T-helper 9 cell (primary cell): ENCODE measurements around the gene GPR137C.

Experiments used
- DNase-seq: peaks from one replicate; pipeline ENCODE4 v3.0.0-alpha.2; 2020
- total RNA-seq, 2 donors: gene quantifications; one replicate each; lab custom pipeline; 2026; lab: John Stamatoyannopoulos, UW

Gene GPR137C, protein sequence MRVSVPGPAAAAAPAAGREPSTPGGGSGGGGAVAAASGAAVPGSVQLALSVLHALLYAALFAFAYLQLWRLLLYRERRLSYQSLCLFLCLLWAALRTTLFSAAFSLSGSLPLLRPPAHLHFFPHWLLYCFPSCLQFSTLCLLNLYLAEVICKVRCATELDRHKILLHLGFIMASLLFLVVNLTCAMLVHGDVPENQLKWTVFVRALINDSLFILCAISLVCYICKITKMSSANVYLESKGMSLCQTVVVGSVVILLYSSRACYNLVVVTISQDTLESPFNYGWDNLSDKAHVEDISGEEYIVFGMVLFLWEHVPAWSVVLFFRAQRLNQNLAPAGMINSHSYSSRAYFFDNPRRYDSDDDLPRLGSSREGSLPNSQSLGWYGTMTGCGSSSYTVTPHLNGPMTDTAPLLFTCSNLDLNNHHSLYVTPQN
- 0.21 to 0.24 reads per million in 2 donors for total RNA-seq

DNA sequence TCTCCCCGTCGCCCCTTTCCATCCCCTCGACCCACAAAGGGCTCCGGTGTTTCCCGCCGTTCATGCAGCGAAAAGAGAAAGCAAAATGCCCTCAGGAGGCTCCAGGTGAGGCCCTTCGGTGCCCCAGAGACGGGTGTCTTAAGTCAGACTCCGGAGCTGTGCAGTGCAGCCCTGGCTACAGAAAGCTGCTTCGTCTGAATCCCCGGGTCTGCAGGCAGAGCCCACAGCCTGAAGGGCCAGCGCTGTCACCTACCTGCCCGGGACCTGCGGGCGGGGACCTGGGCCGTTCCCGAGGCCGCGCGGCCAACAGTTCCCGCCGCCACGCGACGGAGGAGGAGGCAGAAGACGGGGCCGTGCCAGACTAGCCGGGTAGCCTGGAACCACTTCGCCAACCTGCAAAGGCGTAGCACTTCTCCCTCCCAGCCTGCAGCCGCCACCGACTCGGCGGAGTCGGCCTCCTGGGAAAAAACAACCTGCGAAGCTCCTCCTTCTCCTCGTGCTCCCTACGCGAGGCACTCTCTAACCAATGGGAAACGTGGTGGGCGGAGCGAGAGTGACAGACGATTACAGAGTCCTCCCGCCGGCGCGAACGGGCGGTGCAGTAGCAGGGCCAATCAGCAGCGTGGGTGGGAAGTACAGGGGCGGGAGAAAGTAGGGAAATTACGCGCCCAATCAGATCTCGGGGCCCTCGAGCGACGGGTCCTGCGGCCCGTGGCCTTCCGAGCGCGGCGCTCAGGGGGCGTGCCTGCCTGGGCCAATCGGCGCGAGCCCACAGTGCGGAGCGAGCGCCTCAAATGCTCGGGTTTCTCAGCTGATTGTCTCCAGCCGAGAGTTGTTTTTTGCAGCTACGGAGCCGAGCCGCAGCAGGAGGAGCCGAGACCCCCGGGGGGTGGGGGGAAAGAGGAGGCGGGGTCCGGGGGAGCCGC is at the start of gene GPR137C, which contains the start of gene TXNDC16:
TSS of gene GPR137C (plus strand) at position 774 of the 926 bp plus-strand sequence. CDS start 312 bp downstream, outside the sequence.
TSS of gene TXNDC16 (minus strand) at position 443 of the 926 bp plus-strand sequence. CDS start 8,948 bp downstream, outside the sequence.
- peak; percentile 99 for DNase-seq

DNA sequence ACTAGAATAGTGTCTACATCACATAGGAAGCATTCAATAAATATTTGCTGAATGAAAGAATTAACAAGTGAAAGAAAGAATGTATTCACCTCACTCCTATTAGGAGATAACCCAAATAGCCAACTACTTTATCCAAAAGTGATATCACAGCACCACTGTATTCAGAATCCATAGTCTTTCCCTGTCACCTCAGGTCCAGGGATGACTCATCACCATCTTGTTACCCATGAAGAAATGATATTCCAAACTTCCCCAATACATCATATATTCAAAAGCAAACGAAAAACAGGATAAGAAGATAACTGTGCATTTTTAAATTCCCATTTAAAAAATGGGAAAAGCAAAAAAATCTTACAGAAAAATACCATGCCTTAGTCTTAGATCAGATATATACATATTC is 39.4 kb upstream of the GPR137C start:
- DNase-seq: no peak

DNA sequence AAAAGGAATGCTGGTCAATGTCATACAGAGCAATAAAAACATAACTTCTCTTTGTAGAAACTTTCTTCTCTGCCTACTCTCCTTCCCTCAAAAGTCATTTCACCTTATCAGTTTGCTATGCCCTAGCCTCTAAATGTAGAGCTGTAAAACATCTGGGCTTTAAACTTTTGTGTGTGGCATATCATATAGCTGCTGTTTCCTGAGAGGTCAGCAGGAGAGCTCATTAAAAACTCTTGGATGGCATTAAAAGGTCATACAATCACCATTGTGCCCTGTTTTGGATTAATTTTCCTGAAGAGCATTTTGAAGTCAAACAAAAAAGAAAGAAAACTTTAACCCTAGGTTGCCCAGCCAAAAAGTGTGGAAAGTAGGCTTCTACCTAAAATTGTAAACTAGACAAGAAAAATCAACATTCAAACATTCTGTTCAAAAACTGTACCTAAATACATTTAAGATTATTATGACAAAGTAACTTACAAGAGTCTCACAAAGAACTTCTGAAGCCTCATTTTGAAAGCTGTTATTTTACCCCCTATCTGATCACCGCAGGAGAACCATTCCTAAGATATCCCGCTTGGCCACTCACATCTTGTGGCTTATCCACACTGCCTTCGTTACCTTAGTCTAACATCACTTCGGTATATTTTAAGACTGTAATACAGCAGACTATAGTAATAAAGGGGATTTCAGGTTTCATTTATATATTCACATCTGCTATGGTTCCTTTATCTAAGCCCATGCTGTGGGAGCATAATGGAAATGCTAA is 38.4 kb upstream of the GPR137C start:
- DNase-seq: no peak

DNA sequence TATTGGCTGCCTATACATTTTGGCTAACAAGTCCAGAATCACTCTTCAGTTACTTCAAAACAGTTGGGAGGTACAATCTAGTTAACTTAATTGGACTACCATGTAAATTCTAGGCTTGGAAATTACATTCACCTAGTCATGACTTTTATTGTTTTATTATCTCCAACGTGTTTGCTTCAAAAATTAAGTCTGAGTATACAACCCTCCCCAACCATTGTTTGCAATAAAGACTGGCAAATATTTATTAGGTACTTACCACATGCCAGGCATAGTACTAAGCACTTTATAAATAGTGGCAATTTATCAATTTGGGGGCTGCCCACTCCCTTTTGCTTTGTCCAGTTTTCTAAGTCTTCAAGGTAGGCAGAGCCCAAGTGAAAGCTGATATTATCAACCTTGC is 30.6 kb upstream of the GPR137C start:
- DNase-seq: no peak

DNA sequence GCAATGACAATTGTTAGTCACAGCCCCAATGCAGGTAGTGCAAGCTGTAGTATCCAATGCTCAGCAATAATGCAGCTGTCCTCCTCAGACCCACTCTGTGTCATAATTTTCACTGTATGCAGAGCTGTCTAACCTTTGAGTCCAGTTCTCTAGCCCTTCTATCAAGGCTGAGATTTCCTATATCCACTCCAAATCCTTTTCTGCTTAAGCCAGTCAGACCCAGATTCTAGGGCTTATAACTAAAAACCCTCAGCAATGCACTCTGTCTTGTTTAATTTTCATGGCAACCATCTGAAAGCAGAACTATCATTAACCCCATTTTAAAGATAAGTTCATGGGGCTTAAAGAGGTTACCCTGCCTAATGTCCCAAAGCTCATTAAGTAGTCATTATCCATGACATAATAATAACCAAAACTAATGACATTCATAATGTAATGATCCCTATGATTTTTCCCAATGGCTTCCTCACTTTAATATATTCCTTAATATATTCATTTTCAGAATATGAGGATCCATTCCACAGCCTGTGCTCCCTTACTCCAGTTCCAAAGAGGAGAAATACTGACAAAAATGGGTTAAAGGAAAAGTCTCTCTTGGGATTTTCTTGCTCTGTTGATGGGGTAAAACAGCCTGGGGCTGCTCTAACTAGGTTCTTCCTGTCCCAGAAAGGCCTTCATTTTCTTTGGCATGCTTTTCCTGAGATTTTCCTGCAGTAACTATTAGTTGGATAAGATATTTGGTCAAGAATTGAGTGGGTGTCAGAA is 29.9 kb upstream of the GPR137C start:
- DNase-seq: no peak

DNA sequence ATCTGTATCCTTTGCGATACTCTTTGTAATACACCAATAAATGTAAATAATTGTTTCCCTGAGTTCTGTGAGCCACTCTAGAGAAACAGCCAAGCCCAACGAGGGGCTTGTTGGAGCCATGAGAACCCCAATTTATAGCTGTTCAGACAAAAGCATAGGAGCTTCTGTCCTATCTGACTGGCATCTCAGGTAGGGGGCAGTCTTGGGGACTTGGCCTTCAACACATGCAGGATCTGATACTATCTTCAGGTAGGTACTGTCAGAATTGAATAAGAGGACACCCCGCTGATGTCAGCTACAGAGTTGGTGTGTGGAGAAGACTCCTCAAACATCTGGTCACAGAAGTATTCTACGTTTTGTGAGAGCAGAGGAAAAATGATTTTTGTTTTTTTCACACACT is 25.6 kb upstream of the GPR137C start:
- DNase-seq: no peak

DNA sequence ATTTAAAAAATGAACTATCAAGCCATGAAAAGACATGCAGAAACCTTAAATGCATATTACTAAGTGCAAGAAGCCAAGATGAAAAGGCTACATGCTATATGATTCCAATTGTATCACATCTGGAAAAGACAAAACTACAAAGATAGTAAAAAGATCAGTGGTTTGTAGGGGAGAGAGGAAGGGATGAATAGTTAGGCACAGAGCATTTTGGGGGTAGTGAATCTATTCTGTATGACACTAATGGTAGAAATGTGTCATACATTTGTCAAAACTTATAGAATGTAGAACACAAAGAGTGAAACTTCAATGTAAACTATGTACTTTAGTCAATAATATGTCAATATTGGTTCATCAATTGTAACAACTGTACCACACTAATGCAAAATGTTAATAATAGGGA is 21.2 kb upstream of the GPR137C start:
- no peak for DNase-seq

DNA sequence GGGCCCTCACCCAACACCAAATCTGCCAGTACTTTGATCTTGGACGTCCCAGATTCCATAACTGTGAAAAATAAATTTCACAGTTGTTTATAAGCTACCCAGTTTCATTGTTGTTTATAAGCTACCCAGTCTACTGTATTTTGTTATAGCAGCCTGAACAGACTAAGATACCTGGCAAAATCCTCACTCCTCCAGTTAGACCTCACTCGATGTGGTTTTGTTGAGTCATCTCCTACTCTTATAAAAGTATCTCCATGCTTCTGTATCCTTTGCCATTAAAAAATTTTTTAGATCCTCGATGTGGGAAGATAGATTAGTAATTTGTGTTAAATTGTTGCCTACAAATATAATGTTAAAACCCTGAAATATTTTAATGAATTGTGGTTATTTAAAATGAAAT is 16.4 kb upstream of the GPR137C start:
- DNase-seq: no peak

DNA sequence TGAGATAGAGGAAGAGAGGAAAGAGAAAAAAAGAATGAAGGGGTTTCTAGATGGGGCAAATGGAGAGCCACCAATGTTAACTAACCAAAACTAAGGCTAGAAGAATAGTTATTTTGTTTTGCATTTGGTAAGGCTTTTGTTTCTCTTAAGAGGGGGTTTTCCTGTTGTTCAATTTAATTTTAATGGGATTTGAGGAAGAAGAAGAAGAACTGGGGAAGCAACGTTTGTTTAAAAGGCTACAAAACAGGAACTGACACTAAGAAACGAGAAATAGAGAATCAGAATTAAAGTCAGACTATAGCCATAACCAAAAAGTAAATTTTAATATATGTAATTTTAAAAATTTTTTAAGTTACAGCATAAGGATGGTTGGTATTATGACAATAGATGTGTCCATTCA is 14.0 kb upstream of the GPR137C start:
- no peak for DNase-seq

DNA sequence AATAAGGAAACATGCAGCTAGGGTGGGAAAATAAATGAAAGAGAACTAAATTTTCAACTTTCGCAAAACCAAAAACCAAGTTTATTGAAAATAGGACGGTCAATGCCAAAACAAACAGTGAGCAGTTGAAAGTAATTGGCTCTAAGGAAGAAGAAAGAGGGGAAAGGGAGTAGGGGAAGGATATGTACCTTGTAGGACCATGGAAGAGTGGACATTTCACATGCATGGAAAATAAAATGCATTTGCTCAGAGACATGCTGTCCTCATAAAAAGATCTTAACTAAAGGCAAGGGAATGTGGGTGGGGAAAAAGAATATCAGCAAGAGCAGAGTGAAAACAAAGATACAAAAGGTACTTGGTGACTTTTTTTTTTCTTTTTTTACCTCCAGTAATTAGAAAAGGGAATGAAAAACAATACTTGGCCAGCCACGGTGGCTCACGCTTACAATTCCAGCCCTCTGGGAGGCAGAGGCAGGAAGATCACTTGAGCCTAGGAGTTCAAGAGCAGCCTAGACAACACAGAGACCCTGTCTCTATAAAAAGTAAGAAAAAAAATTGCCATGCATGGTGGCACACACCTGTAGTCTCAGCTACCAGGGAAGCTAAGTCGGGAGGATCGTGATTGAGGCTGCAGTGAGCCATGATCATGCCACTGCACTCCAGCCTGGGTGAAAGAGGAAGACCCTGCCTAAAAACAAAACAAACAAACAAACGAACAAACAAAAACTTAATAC is 6.9 kb upstream of the GPR137C start:
- DNase-seq: no peak

DNA sequence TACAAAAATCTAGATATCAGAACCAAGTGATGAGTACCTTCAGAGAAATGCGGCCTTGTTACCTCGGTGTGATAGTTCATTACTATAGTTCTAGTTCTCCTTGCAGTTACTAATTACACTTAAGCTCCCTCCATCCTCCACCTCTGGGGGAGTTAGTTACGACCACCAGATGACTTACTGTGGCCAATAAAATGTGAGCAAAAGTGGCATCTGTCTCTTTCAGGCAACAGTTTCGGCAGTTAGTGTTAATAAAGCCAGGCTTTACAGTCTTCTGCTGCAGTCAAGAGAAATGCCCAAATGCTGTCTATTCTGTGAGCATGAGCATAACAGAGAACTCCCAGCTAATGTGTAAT is 6.3 kb upstream of the GPR137C start:
- DNase-seq: no peak

DNA sequence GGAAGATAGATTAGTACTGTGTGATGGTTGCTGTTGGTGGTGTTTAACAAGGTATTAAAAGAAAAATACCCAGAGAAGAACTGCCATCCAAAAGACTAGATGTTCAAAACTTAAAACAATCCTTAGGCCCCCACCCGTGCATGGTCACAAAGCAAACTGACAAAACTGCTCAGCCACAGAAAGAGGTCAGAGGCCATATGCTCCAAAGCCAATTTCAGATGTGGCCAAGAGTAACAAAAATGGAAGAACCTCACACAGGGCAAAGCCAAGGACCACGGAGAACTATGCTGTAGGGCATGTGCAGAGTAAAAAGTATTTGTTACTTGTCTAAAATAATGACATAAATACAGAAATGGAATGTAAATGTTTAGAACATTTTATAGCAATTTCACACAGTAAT is 5.6 kb upstream of the GPR137C start:
- DNase-seq: no peak

DNA sequence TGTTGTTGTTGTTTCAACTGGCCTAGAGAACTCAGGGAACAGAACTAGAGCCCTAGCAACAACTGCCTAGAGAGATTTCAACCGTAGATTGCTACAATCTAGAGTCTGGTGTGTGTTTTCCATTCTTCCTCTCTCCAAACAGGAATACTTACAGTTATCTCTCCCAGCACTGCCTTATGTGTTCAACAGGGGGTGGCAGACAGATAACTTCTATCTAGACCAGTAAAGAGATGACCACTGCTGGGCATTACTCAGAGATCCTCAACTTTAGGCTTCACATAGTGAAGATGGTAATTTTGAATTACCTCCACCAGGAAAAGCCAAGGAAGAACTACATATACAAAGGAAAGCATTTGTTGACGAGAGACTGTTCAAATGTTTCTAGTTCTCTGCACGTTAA is 5.1 kb upstream of the GPR137C start:
- DNase-seq: no peak

DNA sequence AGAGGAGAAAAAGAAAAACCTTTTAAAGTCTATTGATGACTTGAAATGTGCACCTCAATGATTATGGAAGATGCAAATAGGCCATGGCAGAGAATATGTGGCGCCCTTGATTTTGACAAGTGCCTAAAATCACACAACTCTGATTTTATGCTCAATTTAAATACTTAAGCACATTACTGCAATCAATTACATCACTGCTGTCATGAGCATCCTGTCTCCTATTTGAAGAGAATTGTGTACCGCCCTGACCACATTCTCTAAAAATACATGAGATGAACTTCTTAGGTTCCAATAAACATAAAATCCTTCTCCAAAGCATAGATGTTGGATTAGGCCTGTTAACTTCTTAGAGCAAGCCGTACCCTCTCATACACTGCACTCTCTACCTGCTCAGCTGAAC is 2.0 kb upstream of the GPR137C start:
- no peak for DNase-seq

DNA sequence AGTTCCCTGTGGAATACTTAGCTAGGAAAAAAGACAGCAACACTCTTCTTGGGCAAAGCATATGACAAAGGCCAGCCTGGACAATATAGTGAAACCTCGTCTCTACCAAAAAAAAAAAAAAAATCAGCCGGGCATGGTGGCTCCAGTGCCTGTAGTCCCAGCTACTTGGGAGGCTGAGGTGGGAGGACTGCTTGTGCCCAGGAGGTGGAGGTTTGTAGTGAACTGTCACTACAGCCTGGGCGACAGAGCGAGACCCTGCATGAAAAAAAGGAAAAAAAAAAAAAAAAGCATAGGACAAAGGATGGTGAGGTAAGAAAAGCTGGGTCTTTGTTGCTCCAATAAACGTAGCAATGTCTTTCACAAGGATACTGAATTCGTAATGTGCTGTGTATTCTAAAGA is 1.4 kb upstream of the GPR137C start:
- no peak for DNase-seq

DNA sequence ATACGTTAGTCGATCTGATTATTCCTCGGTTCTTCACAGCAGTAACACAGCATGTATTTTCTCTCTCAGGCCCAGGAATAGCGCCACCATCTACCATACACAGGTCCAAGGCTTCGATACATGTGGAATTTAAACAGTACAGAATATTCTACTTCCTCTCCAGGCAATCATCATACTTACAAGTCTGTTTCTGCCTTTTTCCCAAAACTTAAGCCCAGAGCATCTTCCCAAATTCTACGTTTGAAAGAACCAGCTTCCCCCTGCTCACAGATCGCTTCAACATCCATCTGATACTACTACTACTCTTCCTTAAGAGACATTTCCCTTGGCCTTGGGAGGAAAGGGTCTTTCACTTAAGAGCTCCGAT is 957 bp upstream of the GPR137C start:
- DNase-seq: no peak

DNA sequence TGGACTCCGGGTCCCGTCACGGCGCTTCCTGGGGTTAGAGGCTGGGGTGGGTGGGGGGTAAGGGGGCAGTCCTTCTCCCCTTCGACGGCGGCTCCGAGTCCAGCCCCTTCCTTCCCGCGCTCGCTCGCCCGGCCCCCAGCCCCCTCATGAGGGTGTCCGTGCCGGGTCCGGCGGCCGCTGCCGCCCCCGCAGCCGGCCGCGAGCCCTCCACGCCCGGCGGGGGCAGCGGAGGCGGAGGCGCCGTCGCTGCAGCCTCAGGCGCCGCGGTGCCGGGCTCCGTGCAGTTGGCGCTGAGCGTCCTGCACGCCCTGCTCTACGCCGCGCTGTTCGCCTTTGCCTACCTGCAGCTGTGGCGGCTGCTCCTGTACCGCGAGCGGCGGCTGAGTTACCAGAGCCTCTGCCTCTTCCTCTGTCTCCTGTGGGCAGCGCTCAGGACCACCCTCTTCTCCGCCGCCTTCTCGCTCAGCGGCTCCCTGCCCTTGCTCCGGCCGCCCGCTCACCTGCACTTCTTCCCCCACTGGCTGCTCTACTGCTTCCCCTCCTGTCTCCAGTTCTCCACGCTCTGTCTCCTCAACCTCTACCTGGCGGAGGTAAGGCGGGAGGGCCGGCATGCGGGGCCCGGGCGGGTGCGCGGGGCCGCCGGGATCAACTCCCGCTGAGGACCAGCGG is 500 bp downstream of the GPR137C start:
- DNase-seq: peak; percentile 31

DNA sequence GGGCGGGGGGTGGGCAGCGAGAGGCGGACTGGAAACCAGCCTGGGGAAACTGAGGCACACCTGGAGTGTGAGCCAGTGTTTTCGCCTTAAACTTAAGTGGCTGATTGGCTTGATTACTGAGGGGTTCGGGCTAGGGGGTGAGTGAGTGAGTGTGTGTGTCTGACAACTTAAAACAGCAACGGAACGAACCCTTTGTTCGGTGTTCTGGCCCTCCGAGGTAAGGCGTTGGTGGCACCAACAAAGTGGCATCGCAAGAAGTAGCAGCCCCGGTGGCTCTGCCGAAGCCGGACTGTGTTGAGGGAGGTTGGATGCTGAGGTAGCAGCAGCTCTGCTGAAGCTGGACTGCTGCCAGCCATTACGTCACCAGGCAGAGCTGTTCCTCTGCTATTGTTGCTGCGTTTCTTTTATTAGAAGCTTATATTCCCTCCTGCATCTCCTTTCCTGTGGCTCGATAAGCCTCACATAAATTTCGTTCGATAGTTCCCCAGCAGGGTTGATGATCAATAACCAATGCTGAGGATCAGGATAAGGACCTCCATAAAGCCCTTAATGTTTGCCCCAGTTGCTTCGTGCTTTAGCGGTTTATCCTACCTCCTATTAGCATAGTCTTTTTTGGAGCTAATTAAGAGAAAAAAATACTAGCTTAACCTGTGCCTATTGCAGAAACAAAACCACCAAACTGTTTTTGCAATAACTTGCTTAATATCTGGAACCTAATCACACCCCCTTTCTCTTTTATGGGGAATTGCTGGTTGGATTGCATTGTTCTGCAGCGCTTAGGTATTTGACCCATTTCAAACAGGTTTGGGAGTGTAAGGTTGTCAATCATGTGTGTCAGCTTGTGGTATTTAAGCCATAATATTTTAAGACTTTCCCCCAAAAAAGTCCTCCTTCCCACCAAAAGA is 1.3 kb downstream of the GPR137C start:
- DNase-seq: peak; percentile 84

DNA sequence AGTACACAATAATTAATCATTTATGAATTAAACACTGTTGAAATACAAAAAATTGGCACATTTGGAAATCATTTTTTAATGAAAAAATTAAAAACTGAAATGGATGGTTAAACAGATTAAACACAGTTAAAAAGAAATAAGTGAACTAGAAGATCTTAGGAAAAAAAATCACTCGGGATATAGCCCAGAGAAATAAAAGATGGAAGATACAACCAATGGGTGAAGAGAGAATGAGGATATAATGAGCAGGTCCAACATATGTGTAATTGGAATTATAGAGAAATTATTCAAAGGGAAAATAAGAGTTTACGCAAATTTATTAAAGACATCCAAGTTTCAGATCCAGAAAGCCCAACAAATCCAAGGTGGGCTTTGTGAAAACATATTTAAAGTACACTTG is 6.1 kb downstream of the GPR137C start:
- DNase-seq: no peak

DNA sequence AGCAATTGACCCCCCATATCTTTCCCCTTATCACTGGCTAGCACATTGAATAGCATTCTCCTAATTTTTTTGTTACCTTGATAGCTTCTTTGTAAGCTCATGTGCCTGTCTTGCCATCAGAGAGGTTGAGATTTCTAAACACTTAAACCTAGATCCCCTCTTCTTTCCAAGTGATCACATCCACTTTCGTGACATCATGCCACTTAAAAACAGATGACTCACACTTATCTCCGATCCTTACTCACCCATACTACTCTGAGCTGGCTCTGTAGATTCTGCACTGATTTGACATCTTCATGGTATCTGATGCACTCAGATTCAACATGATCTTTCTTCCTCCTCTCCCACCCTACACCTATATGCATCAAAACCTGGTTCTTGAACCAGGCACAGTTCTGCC is 10.5 kb downstream of the GPR137C start:
- DNase-seq: no peak
